K562 (cell line): ENCODE results near the gene MAP1LC3B. TPM values are rescaled to one million over a fixed set of nuclear protein-coding genes. Genes with fewer than 3 reads are reported as not detected.

ENCODE experiments used
- AFF4 ChIP-seq: sonication (generic); formaldehyde crosslinking; IDR thresholded peaks from 2 replicates; pipeline ENCODE4 v1.8.0; 2023; ENCODE audit warnings: mild to moderate bottlenecking, missing genetic modification reagents
- BCLAF1 ChIP-seq, 2 experiments: fragments of 450-650 bp in 1 of 2; IDR thresholded peaks; 2 replicates each; pipeline ENCODE4 v1.6.1; 2011 to 2017; ENCODE audit warnings: low read depth in 2 of 2, antibody characterized with exemption in 1 of 2, borderline replicate concordance in 1 of 2, low read length in 1 of 2, mild to moderate bottlenecking in 1 of 2, mixed read lengths in 1 of 2; ENCODE audit not compliant: control insufficient read depth in 1 of 2
- CTCFL ChIP-seq: IDR thresholded peaks from 2 replicates; pipeline ENCODE4 v1.6.1; 2011; ENCODE audit warnings: borderline replicate concordance, low read depth, mild to moderate bottlenecking, moderate library complexity, low read length; ENCODE audit not compliant: insufficient read depth, poor library complexity, severe bottlenecking
- DMBX1 ChIP-seq: fragments of 250-450 bp; sonication (Bioruptor Pico); IDR thresholded peaks from 2 replicates; pipeline ENCODE4 v1.8.0; 2022; ENCODE audit warnings: inconsistent platforms, mild to moderate bottlenecking, moderate library complexity, borderline replicate concordance
- MYC ChIP-seq, 2 experiments: fragments of 250-450 bp in 1 of 2; sonication (Bioruptor Pico) in 1 of 2; IDR thresholded peaks; 2 replicates each; pipeline versions ENCODE4 v1.5.1 to v1.6.1; 2012 to 2021; ENCODE audit warnings: low read depth in 2 of 2, borderline replicate concordance in 1 of 2, improper control_type of control experiment in 1 of 2, low read length in 1 of 2, mild to moderate bottlenecking in 1 of 2, moderate library complexity in 1 of 2
- PRDM10 ChIP-seq: fragments of 450-650 bp; IDR thresholded peaks from 2 replicates; pipeline ENCODE4 v1.6.1; 2018; ENCODE audit not compliant: partially characterized antibody
- RAD21 ChIP-seq, 2 experiments: fragments of 250-450 bp in 1 of 2; fragments of 450-650 bp in 1 of 2; sonication (Bioruptor Pico) in 1 of 2; formaldehyde crosslinking in 1 of 2; IDR thresholded peaks in 1 of 2; conservative IDR thresholded peaks in 1 of 2; 2 replicates each; pipeline versions ENCODE4 v1.4.0 to v1.8.0; 2020 to 2022; ENCODE audit warnings: mild to moderate bottlenecking in 2 of 2, moderate library complexity in 1 of 2
- SMARCA4 ChIP-seq: fragments of 450-650 bp; IDR thresholded peaks from 2 replicates; pipeline ENCODE4 v1.6.1; 2016
- XRCC5 ChIP-seq: fragments of 200-400 bp; formaldehyde crosslinking; IDR thresholded peaks from 2 replicates; pipeline ENCODE4 v1.6.1; 2017; ENCODE audit warnings: low read depth, mild to moderate bottlenecking, low read length
- ZNF197 ChIP-seq: fragments of 200-800 bp; sonication (Bioruptor generic); IDR thresholded peaks from 2 replicates; pipeline ENCODE4 v1.6.1; 2016; ENCODE audit warnings: low read depth, missing genetic modification characterization, missing compliant biosample characterization
- polyA plus RNA-seq, 8 experiments: library from polyadenylated mRNA; depleted of rRNA in 4 of 8; stranded (reverse) in 5 of 8; unstranded in 3 of 8; fragments of >200 nt; fragmentation: Nextera tagmentation in 2 of 8; fragmentation: Illumina TruSeq in 1 of 8; extraction: Ambion mirVana in 2 of 8; extraction: Trizol in 1 of 8; gene quantifications; 2 replicates each; pipeline versions ENCODE4 v1.2.1 to v1.2.3, GENCODE V29; 2011 to 2014; ENCODE audit warnings: inconsistent platforms in 1 of 8, missing spikeins in 1 of 8
- total RNA-seq, 7 experiments: library from RNA; depleted of rRNA in 6 of 7; stranded (reverse); fragments of >200 nt in 6 of 7; fragmentation: Illumina TruSeq in 2 of 7; extraction: Trizol in 2 of 7; gene quantifications; 2 replicates each; pipeline versions ENCODE4 v1.2.1 to v1.2.3, GENCODE V29; 2011 to 2021; ENCODE audit warnings: low replicate concordance in 1 of 7

MAP1LC3B gene
- total and polyA plus RNA-seq, 9 of the 15 experiments (the other 6 are each of a cell fraction or from before 2014, with no cell fraction given): 16.0 to 81.5 (median 36.7) TPM

GRCh38 chr16:87392821-87393679 is 914 bp downstream of the MAP1LC3B start (continued):
- no peak; the same call in 1 of the 2 replicates for TF ChIP-seq AFF4 (CRISPR knock-in tag)
- TF ChIP-seq ZNF197 (CRISPR knock-in tag): no peak
- peak; percentile 60; the same call in 1 of the 2 replicates for TF ChIP-seq XRCC5
- peak; percentile 39 for TF ChIP-seq CTCFL
- peak in 1 of 2 experiments; percentile 39; a peak in 2 of 4 replicates for TF ChIP-seq RAD21 (CRISPR knock-in tag; conservative IDR thresholded peaks at IDR 0.05 in 1 of 2, IDR thresholded peaks at IDR 0.05 in 1 of 2)
- TF ChIP-seq DMBX1: no peak
- TF ChIP-seq SMARCA4: peak; percentile 73
- TF ChIP-seq BCLAF1 (IDR thresholded peaks at IDR 0.05; ENCODE audit: borderline replicate concordance in 1 of 2, control insufficient read depth in 1 of 2, low read depth in 2 of 2, low read length in 1 of 2): no peak
- 0 out of 2 replicates have a peak, but pooled peaks have one; percentile 19 for TF ChIP-seq MYC (IDR thresholded peaks at IDR 0.05; ENCODE audit: low read depth, low read length)
- TF ChIP-seq MYC (CRISPR knock-in tag; IDR thresholded peaks at IDR 0.05; ENCODE audit: borderline replicate concordance, low read depth): no peak
- no peak for TF ChIP-seq PRDM10
